Measurements from ENCODE around the gene STUB1.

DNA sequence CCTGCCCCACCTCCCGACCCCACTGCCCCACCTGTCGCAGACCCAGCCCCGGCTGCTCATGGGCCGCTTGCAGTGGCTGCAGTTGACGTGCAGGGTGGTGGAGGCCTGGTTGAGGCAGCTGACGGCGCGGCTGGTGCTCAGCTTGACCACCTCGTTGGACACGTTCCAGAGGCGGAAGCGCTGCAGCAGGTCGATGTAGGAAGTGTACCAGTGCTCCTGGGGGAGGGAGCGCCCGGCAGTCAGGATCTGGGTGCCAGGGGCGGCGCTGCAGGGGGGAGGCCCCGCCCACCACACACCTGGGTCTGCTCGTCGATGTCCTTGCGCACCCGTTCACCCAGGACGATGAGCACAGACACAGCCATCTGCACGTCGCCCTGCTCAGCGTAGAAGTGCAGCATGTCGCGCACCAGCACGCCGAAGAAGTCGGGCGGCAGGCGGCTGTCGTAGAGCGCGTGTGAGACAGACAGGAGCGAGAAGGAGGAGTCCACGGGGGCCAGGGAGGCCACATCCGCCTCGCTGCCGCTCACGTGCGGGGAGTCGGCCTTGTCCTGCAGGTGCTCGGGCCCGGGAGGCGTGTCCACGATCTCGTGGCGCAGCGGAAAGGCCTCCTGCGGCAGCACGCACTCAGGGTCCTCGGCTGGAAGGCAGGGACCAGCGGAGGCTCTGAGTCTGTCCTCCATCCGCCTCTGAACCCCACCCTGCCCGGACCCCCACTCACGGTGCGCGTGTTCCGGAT, 4.9 kb downstream of the STUB1 start:
- TF ChIP-seq POLR2A (IDR thresholded peaks at IDR 0.05), result no peak
- TF ChIP-seq, protein P1, sequence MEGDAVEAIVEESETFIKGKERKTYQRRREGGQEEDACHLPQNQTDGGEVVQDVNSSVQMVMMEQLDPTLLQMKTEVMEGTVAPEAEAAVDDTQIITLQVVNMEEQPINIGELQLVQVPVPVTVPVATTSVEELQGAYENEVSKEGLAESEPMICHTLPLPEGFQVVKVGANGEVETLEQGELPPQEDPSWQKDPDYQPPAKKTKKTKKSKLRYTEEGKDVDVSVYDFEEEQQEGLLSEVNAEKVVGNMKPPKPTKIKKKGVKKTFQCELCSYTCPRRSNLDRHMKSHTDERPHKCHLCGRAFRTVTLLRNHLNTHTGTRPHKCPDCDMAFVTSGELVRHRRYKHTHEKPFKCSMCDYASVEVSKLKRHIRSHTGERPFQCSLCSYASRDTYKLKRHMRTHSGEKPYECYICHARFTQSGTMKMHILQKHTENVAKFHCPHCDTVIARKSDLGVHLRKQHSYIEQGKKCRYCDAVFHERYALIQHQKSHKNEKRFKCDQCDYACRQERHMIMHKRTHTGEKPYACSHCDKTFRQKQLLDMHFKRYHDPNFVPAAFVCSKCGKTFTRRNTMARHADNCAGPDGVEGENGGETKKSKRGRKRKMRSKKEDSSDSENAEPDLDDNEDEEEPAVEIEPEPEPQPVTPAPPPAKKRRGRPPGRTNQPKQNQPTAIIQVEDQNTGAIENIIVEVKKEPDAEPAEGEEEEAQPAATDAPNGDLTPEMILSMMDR (IDR thresholded peaks at IDR 0.05), result no peak

Measured in tibial nerve (tissue), 3 donors.